HepG2 (cell line): ENCODE results near the gene PRRC2A. TPM values are rescaled to one million over a fixed set of nuclear protein-coding genes. Genes with fewer than 3 reads are reported as not detected.

Experiments used
- AKAP8 ChIP-seq: sonication (generic); formaldehyde crosslinking; IDR thresholded peaks from 2 replicates; pipeline ENCODE4 v1.5.1; 2020; ENCODE audit warnings: mild to moderate bottlenecking, missing genetic modification reagents
- BRD4 ChIP-seq: sonication (generic); formaldehyde crosslinking; IDR thresholded peaks from 2 replicates; pipeline ENCODE4 v1.4.0; 2020; ENCODE audit warnings: missing genetic modification reagents
- CEBPG ChIP-seq: IDR thresholded peaks from 2 replicates; pipeline ENCODE4 v1.6.1; 2016
- MLXIP ChIP-seq: sonication (generic); formaldehyde crosslinking; IDR thresholded peaks from 2 replicates; pipeline ENCODE4 v1.9.0; 2021; ENCODE audit warnings: missing genetic modification reagents, borderline replicate concordance
- NR1H2 ChIP-seq: sonication (generic); formaldehyde crosslinking; IDR thresholded peaks from 2 replicates; pipeline ENCODE4 v1.8.1; 2022; ENCODE audit warnings: low read depth, missing genetic modification reagents, borderline replicate concordance
- SIX4 ChIP-seq: sonication (generic); formaldehyde crosslinking; IDR thresholded peaks from 2 replicates; pipeline ENCODE4 v1.4.0; 2020; ENCODE audit warnings: missing genetic modification reagents
- SMC3 ChIP-seq: IDR thresholded peaks from 2 replicates; pipeline ENCODE4 v1.6.1; 2011; ENCODE audit warnings: low read length, improper control_type of control experiment
- SP2 ChIP-seq: sonication (generic); formaldehyde crosslinking; IDR thresholded peaks from 2 replicates; pipeline ENCODE4 v1.5.1; 2020; ENCODE audit warnings: mild to moderate bottlenecking, missing genetic modification reagents
- STAT5B ChIP-seq: sonication (generic); formaldehyde crosslinking; IDR thresholded peaks from 2 replicates; pipeline ENCODE4 v1.4.0; 2020; ENCODE audit warnings: missing genetic modification reagents
- TAF15 ChIP-seq: fragments of 200-400 bp; formaldehyde crosslinking; IDR thresholded peaks from one replicate; pipeline ENCODE4 v1.6.1; 2018; ENCODE audit warnings: mild to moderate bottlenecking, low read depth, low read length; ENCODE audit not compliant: poor library complexity, severe bottlenecking
- TBL1XR1 ChIP-seq: fragments of 150-350 bp; IDR thresholded peaks from 2 replicates; pipeline ENCODE4 v1.6.1; 2014; ENCODE audit warnings: borderline replicate concordance, low read length; ENCODE audit not compliant: partially characterized antibody
- YEATS4 ChIP-seq: sonication (generic); formaldehyde crosslinking; IDR thresholded peaks from 2 replicates; pipeline ENCODE4 v1.4.0; 2020; ENCODE audit warnings: missing genetic modification reagents, borderline replicate concordance
- ZNF138 ChIP-seq: sonication (generic); formaldehyde crosslinking; IDR thresholded peaks from 2 replicates; pipeline ENCODE4 v1.5.0; 2020; ENCODE audit warnings: mild to moderate bottlenecking, low read depth, missing genetic modification reagents
- ZNF274 ChIP-seq: sonication (generic); formaldehyde crosslinking; IDR thresholded peaks from 2 replicates; pipeline ENCODE4 v1.5.1; 2020; ENCODE audit warnings: mild to moderate bottlenecking, missing genetic modification reagents
- ZNF451 ChIP-seq: sonication (generic); formaldehyde crosslinking; IDR thresholded peaks from 2 replicates; pipeline ENCODE4 v1.5.0; 2020; ENCODE audit warnings: mild to moderate bottlenecking, missing genetic modification reagents
- ZNF570 ChIP-seq: sonication (generic); formaldehyde crosslinking; IDR thresholded peaks from 2 replicates; pipeline ENCODE4 v1.4.0; 2020; ENCODE audit warnings: mild to moderate bottlenecking, missing genetic modification reagents, borderline replicate concordance
- ZNF609 ChIP-seq: sonication (generic); formaldehyde crosslinking; IDR thresholded peaks from 2 replicates; pipeline ENCODE4 v1.4.0; 2020; ENCODE audit warnings: mild to moderate bottlenecking, missing genetic modification reagents, borderline replicate concordance
- polyA plus RNA-seq, 8 experiments: library from polyadenylated mRNA; depleted of rRNA in 3 of 8; stranded (reverse) in 7 of 8; unstranded in 1 of 8; fragments of >200 nt; fragmentation: Illumina TruSeq in 4 of 8; extraction: Trizol in 4 of 8; gene quantifications; 2 replicates each; pipeline versions ENCODE4 v1.2.1 to v1.2.3, GENCODE V29; 2011 to 2016; ENCODE audit warnings: low read depth in 4 of 8, missing spikeins in 1 of 8, mixed read lengths in 1 of 8; ENCODE audit not compliant: insufficient read depth in 1 of 8
- total RNA-seq, 5 experiments: library from RNA; depleted of rRNA; stranded (reverse); fragments of >200 nt; fragmentation: Illumina TruSeq; extraction: Trizol; gene quantifications; 2 replicates each; pipeline ENCODE4 v1.2.3, GENCODE V29; 2016; ENCODE audit warnings: low read depth in 1 of 5
- TF ChIP-seq, protein P1 (sequence below): sonication (generic); formaldehyde crosslinking; IDR thresholded peaks from 2 replicates; pipeline ENCODE4 v1.4.0; 2020; ENCODE audit warnings: missing genetic modification reagents, borderline replicate concordance

Gene PRRC2A
- total and polyA plus RNA-seq, 2 of the 13 experiments (the other 11 are each of a cell fraction or from before 2014, with no cell fraction given) = 38.9 to 47.4 TPM

DNA sequence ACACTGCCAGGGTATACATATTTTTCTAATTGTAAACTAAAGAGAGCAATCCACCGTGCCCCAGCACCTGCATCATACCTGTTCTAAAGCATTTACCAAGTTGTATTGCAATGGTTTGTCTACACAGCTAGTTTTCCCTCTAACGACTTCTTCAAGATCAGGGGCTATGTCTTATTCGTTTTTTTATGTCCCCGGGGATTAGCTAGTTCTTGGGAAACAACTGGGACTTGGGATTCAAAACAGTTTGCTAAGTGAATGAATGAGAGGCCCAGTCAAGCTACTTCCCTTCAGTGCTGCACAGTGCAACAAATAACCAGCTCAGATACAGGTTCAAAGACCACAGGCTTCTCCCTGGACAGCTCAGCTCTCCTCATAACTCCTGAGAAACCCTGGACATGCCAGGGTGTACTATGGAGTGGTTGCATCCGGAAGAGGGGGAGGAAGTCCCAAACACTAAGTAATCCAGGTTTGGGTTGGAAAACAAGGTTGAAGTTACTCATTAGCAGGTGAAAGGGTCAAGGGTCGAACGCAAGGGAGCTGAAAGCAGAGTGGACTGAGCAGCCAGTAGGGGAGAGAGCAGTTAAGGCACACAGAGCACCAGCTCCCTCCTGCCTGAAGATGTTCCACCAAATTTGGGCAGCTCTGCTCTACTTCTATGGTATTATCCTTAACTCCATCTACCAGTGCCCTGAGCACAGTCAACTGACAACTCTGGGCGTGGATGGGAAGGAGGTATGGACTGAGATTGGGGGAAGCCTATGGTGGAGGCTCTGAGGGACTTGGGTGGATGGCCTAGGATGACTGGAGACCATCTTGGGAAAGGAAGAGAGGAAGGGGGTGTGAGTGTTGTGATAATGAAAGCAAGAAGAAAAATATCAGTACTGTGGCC, 35.1 kb downstream of the PRRC2A start, which contains the start of gene APOM (continued):
- peak; percentile 38 for TF ChIP-seq SMC3
- TF ChIP-seq STAT5B (CRISPR knock-in tag) = no peak
- TF ChIP-seq BRD4 (CRISPR knock-in tag) = peak; percentile 96
- TF ChIP-seq MLXIP (CRISPR knock-in tag) = peak; percentile 62; the same call in 1 of the 2 replicates
- peak; percentile 79; the same call in 1 of the 2 replicates for TF ChIP-seq ZNF451
- peak; percentile 71; the same call in 1 of the 2 replicates for TF ChIP-seq ZNF274
- no peak for TF ChIP-seq ZNF570 (CRISPR knock-in tag)
- TF ChIP-seq, protein P1, sequence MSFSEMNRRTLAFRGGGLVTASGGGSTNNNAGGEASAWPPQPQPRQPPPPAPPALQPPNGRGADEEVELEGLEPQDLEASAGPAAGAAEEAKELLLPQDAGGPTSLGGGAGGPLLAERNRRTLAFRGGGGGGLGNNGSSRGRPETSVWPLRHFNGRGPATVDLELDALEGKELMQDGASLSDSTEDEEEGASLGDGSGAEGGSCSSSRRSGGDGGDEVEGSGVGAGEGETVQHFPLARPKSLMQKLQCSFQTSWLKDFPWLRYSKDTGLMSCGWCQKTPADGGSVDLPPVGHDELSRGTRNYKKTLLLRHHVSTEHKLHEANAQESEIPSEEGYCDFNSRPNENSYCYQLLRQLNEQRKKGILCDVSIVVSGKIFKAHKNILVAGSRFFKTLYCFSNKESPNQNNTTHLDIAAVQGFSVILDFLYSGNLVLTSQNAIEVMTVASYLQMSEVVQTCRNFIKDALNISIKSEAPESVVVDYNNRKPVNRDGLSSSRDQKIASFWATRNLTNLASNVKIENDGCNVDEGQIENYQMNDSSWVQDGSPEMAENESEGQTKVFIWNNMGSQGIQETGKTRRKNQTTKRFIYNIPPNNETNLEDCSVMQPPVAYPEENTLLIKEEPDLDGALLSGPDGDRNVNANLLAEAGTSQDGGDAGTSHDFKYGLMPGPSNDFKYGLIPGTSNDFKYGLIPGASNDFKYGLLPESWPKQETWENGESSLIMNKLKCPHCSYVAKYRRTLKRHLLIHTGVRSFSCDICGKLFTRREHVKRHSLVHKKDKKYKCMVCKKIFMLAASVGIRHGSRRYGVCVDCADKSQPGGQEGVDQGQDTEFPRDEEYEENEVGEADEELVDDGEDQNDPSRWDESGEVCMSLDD (CRISPR knock-in tag) = peak; percentile 66; the same call in 1 of the 2 replicates
- peak; percentile 77; the same call in 1 of the 2 replicates for TF ChIP-seq YEATS4 (CRISPR knock-in tag)
- no peak for TF ChIP-seq ZNF138
- peak; percentile 54; the same call in 1 of the 2 replicates for TF ChIP-seq SIX4 (CRISPR knock-in tag)
- peak; percentile 86 for TF ChIP-seq TBL1XR1
- no peak for TF ChIP-seq TAF15
- TF ChIP-seq AKAP8 = 0 out of 2 replicates have a peak, but pooled peaks have one; percentile 74
- TF ChIP-seq ZNF609 = peak; percentile 87; the same call in 1 of the 2 replicates
- peak; percentile 39; the same call in 1 of the 2 replicates for TF ChIP-seq SP2 (CRISPR knock-in tag)
- TF ChIP-seq NR1H2 (CRISPR knock-in tag) = peak; percentile 92; the same call in 1 of the 2 replicates
- TF ChIP-seq CEBPG (CRISPR knock-in tag) = peak; percentile 79
